ENCODE data around the gene PAX4.

PAX4 gene

DNA sequence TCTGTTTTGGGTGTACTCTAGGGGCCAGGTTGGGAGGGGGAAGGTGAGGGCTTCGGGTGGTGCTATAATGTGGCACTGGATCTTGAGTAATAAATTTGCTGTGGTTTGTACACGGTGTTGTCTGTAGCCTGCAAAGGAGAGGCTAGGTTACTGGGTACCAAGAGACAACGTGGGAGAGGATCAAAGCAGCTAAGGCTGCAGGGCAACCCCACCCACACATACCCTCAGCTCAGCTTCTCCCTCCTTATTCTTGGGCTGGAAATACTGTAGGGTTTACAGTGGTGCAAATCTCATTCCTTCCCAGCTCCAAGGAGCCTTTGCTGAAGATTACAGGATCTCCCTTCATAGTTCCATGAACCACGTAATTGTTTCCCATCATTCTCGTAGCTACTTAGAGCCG lies 26.4 kb downstream of the PAX4 start:
- Histone ChIP-seq H3K9ac (ENCODE audit: low read length) (no peak overlapping the region), H3K9me3 (ENCODE audit: control insufficient read depth, low read length) (no peaks in the 10 kb centered on the region), H3K4me1 (ENCODE audit: control insufficient read depth, insufficient read depth, low read length) (peaks cover 15% of the 10 kb centered on the region), H3K36me3 (ENCODE audit: control insufficient read depth, insufficient read depth, low read length) (no peaks in the 10 kb centered on the region), H3K27me3 (ENCODE audit: control insufficient read depth, insufficient read depth, low read length) (no peaks in the 10 kb centered on the region), H3K4me3 (ENCODE audit: low read length) (no peak overlapping the region)

DNA sequence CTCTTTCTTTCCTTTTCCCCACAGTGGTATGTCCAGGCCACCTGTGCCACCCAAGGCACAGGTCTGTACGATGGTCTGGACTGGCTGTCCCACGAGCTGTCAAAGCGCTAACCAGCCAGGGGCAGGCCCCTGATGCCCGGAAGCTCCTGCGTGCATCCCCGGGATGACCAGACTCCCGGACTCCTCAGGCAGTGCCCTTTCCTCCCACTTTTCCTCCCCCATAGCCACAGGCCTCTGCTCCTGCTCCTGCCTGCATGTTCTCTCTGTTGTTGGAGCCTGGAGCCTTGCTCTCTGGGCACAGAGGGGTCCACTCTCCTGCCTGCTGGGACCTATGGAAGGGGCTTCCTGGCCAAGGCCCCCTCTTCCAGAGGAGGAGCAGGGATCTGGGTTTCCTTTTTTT lies 26.8 kb downstream of the PAX4 start:
- Histone ChIP-seq H3K4me3 (ENCODE audit: low read length) (no peak overlapping the region), H3K36me3 (ENCODE audit: control insufficient read depth, insufficient read depth, low read length) (no peaks in the 10 kb centered on the region), H3K9me3 (ENCODE audit: control insufficient read depth, low read length) (no peaks in the 10 kb centered on the region), H3K27me3 (ENCODE audit: control insufficient read depth, insufficient read depth, low read length) (no peaks in the 10 kb centered on the region), H3K4me1 (ENCODE audit: control insufficient read depth, insufficient read depth, low read length) (peaks cover 15% of the 10 kb centered on the region), H3K9ac (ENCODE audit: low read length) (no peak overlapping the region)

DNA sequence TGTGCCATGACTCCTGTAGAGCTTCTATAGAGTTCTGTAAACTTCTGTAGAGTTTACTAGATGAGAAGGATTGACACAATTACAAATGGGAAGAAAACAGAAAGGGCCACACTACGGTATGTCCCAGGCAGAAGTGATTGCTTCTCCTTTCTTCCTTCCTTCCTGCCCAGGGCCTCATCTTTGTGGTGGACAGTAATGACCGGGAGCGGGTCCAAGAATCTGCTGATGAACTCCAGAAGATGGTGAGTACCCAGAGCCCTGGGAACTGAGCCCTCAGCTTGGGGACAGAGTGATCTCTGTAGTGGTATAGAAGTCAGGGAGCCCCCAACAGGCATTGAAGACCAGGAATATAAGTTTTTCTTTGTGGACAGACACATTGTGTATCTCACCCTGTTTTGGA lies 28.0 kb downstream of the PAX4 start:
- no peak overlapping the region for H3K4me3 ChIP-seq (ENCODE audit: low read length)
- no peaks in the 10 kb centered on the region for H3K36me3 ChIP-seq (ENCODE audit: control insufficient read depth, insufficient read depth, low read length)
- no peaks in the 10 kb centered on the region for H3K27me3 ChIP-seq (ENCODE audit: control insufficient read depth, insufficient read depth, low read length)
- H3K9ac ChIP-seq (ENCODE audit: low read length): no peak overlapping the region
- H3K9me3 ChIP-seq (ENCODE audit: control insufficient read depth, low read length): no peaks in the 10 kb centered on the region
- H3K4me1 ChIP-seq (ENCODE audit: control insufficient read depth, insufficient read depth, low read length): peaks cover 15% of the 10 kb centered on the region

DNA sequence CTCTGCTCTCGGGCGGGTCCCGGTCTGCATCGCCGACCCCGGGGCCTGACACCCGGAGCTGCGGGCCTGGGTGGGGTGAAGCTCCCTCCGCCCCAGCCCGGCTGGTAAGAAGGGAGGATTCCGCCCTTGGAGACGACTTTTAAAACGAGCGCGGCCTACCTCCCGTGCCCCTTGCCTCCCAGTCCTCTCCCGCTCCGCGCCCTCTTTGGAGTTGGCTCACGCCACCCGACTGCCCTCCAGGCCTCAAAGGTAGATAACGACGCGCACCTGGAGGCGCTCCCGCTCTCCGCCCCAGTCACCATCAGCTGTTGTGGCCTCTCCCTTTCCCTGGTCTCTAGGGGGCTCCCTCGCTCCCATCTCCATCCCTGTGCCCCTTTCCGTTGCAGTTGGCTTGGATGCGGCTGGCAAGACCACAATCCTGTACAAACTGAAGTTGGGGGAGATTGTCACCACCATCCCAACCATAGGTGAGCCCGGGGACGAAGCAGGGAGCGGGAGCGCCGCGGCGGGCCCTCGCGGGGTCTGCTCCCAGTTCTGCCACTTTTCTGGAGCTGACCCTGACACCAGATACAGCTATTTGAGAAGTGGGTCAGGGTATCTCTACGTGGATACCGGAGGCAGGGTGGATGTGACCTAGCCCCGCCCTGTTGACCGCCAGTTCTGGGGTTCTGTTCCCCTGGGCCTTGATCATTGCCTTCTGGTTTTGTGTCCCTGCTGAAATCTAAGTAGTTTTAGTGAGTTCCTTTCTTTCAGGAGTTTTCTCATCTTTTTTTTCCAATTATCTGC lies 29.1 kb downstream of the PAX4 start:
- Histone ChIP-seq H3K27me3 (ENCODE audit: control insufficient read depth, insufficient read depth, low read length) (no peaks in the 10 kb centered on the region), H3K9ac (ENCODE audit: low read length) (peak overlapping the region; percentile 91), H3K4me3 (ENCODE audit: low read length) (peak overlapping the region; percentile 86), H3K36me3 (ENCODE audit: control insufficient read depth, insufficient read depth, low read length) (no peaks in the 10 kb centered on the region), H3K9me3 (ENCODE audit: control insufficient read depth, low read length) (no peaks in the 10 kb centered on the region), H3K4me1 (ENCODE audit: control insufficient read depth, insufficient read depth, low read length) (peaks cover 20% of the 10 kb centered on the region)

DNA sequence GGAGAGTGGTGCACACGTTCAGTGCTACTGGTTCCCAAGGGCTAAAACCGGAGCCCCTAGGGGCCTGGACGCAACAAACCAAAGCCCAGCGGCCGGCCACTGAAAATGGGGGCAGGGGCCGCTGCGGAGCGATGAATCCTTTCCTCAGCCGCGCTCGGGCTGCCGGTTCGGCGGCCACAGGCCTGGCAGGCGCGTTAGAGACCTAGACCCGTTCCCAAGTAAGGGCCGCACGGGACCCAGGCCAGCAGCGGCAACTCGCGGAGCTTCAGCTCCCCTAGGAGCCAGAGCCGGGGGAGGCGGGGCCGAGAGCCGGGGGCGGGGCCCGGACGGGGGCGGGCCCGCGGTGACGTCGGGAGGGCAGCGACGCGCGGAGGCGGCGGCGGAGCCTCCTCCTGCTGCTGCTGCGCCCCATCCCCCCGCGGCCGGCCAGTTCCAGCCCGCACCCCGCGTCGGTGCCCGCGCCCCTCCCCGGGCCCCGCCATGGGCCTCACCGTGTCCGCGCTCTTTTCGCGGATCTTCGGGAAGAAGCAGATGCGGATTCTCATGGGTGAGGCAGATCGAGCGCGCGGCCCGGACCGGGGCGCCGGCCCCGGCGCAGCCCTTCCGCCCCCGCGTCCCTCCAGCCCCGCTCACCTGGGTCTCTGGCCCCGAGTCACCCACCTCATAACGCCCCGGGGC lies 29.8 kb downstream of the PAX4 start, which contains the start of gene ARF5:
TSS of gene ARF5 (plus strand) at position 393 of the 678 bp plus-strand sequence. CDS start at position 481, 88 bp downstream.
- Histone ChIP-seq H3K36me3 (ENCODE audit: control insufficient read depth, insufficient read depth, low read length) (no peaks in the 10 kb centered on the region), H3K9ac (ENCODE audit: low read length) (peak within 1 kb of the TSS; percentile 91), H3K4me3 (ENCODE audit: low read length) (peak within 1 kb of the TSS; percentile 86), H3K27me3 (ENCODE audit: control insufficient read depth, insufficient read depth, low read length) (no peaks in the 10 kb centered on the region), H3K9me3 (ENCODE audit: control insufficient read depth, low read length) (no peaks in the 10 kb centered on the region), H3K4me1 (ENCODE audit: control insufficient read depth, insufficient read depth, low read length) (peaks cover 28% of the 10 kb centered on the region)

DNA sequence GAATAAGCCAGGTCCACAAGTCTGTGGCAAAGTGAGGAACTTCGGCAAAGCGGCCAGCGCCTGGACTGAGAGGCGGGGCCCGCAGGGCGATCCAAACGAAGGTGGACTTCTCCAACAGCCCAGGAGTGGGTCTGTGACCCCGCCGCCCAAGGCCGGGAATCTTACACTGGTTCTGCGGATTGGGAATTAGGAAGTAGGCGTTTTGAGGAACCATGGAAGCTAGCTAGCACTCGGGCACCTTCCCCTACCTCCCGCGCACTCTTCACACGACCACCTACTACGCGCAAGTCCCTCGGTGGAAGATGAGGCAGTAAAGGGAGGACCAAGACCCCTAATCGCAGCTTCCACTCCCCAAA lies 30.3 kb downstream of the PAX4 start:
- peaks cover 31% of the 10 kb centered on the region for H3K4me1 ChIP-seq (ENCODE audit: control insufficient read depth, insufficient read depth, low read length)
- H3K9me3 ChIP-seq (ENCODE audit: control insufficient read depth, low read length): no peaks in the 10 kb centered on the region
- no peaks in the 10 kb centered on the region for H3K36me3 ChIP-seq (ENCODE audit: control insufficient read depth, insufficient read depth, low read length)
- H3K9ac ChIP-seq (ENCODE audit: low read length): peak overlapping the region; percentile 85
- peak overlapping the region; percentile 56 for H3K4me3 ChIP-seq (ENCODE audit: low read length)
- H3K27me3 ChIP-seq (ENCODE audit: control insufficient read depth, insufficient read depth, low read length): no peaks in the 10 kb centered on the region

DNA sequence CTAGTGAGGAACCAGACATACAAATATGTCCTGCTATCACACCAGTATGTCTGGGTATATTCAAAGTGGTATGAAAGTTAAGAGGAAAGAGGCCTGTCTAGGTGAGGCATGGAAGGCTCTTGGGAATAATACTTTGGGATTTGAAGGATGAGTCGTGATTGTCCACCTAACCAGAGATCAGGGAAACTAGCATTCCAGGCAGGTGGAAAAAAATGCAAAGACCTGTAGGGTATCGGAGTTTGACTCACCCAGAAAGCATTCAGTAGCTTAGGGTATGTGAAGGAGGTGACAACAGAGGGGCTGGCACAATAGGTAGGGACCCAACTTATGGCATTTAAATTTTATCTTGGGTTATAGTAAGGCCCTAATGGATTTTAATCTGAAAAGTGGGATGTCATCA lies 31.6 kb downstream of the PAX4 start:
- Histone ChIP-seq H3K4me1 (ENCODE audit: control insufficient read depth, insufficient read depth, low read length) (peaks cover 37% of the 10 kb centered on the region), H3K9me3 (ENCODE audit: control insufficient read depth, low read length) (no peaks in the 10 kb centered on the region), H3K36me3 (ENCODE audit: control insufficient read depth, insufficient read depth, low read length) (no peaks in the 10 kb centered on the region), H3K4me3 (ENCODE audit: low read length) (no peak overlapping the region), H3K27me3 (ENCODE audit: control insufficient read depth, insufficient read depth, low read length) (no peaks in the 10 kb centered on the region), H3K9ac (ENCODE audit: low read length) (no peak overlapping the region)

DNA sequence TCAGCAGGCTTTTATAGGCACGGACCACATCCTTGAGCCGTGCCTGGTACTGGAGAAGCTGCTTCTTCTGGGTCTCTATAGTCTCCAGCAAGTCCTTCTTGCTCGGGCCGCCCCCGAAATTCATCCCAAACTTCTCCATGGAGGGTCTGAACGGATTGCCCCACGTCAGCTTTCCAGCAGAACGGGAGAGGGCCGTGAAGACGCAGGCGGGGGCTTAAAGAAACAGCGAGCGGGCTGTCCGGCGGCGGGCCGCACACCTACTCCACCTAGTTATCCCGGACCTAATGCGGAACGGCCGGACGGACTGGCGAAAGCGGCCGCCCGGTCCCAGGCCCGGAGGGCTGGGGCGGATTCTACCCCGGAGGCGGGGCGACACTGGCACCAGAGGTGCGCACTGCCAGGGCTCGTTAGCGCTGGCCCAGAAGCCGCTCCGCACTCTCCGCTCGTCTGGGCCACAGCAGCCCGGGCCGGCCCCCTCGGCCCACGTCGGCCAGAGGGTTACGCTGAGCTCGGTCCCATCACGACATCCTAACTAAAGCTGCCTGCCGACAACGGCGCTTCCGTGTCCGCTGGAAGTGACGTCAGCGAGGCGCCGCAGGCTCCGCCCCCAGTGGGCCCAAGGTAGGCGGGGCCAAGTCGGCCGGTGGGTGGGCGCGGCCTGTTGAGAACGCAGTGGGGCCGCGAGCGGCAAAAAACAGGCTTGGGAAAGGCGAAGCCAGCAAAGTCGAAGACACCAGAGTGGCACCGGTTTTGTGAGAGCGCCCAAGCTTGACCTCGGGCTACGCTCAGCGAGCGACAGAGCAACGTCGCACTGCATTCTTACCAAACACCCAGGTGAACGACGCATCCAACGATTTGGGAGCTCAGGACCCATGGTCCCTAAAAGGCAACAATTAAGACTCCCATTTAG lies 32.6 kb downstream of the PAX4 start, which contains the start of gene GCC1:
TSS of gene GCC1 (minus strand) at position 553 of the 910 bp plus-strand sequence. CDS start at position 139, 414 bp downstream.
- no peaks in the 10 kb centered on the region for H3K36me3 ChIP-seq (ENCODE audit: control insufficient read depth, insufficient read depth, low read length)
- H3K4me1 ChIP-seq (ENCODE audit: control insufficient read depth, insufficient read depth, low read length): peaks cover 37% of the 10 kb centered on the region

DNA sequence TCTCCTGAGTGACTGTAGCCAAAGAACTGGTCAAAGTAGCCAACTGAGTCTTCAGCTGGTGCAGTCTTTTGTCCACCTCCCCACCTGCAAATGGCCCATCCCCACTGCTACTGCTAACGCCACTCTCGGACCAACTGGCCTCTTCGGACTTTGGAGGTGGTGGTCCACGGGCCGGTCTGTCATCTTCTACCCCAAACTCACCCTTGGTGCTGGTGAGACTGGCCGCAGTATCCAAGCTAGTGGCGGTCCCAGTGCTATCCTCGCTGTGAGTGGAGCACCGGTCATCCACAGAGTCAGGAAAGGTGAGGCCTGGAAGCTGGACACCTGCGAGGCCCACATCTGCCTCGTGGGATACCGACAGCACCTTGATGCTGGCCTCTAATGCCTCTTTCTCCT lies 33.3 kb downstream of the PAX4 start:
- peak overlapping the region; percentile 85 for H3K4me3 ChIP-seq (ENCODE audit: low read length)
- H3K9ac ChIP-seq (ENCODE audit: low read length): peak overlapping the region; percentile 88
- H3K27me3 ChIP-seq (ENCODE audit: control insufficient read depth, insufficient read depth, low read length): no peaks in the 10 kb centered on the region
- no peaks in the 10 kb centered on the region for H3K9me3 ChIP-seq (ENCODE audit: control insufficient read depth, low read length)
- H3K4me1 ChIP-seq (ENCODE audit: control insufficient read depth, insufficient read depth, low read length): peaks cover 37% of the 10 kb centered on the region
- no peaks in the 10 kb centered on the region for H3K36me3 ChIP-seq (ENCODE audit: control insufficient read depth, insufficient read depth, low read length)

More for the DNA sequence above, 32.6 kb downstream of the PAX4 start, which contains the start of gene GCC1:
- H3K9me3 ChIP-seq (ENCODE audit: control insufficient read depth, low read length): no peaks in the 10 kb centered on the region
- peak within 1 kb of the TSS; percentile 88 for H3K9ac ChIP-seq (ENCODE audit: low read length)
- peak within 1 kb of the TSS; percentile 85 for H3K4me3 ChIP-seq (ENCODE audit: low read length)
- no peaks in the 10 kb centered on the region for H3K27me3 ChIP-seq (ENCODE audit: control insufficient read depth, insufficient read depth, low read length)

DNA sequence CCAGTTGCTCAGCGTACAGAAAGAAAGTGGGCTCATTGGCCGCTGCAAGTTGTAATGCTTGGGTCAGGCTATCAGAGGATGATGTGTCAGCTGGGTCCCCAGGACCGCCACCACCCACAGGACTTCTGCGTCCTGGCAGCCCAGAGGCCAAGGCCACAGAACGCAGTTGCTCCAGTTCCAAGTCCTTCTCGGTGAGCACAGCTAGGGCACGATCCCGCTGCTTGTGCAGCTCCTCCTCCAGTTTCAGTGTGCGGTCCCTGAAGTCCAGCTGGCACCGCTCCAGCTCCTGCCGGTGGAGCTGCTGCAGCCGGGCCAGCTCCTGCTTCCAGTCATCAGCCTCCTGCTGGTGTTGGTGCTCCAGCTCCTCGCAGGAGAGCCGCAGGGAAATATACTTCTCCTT lies 35.6 kb downstream of the PAX4 start:
- Histone ChIP-seq H3K36me3 (ENCODE audit: control insufficient read depth, insufficient read depth, low read length) (peaks cover 4% of the 10 kb centered on the region), H3K4me1 (ENCODE audit: control insufficient read depth, insufficient read depth, low read length) (peaks cover 23% of the 10 kb centered on the region), H3K9ac (ENCODE audit: low read length) (no peak overlapping the region), H3K9me3 (ENCODE audit: control insufficient read depth, low read length) (no peaks in the 10 kb centered on the region), H3K4me3 (ENCODE audit: low read length) (no peak overlapping the region), H3K27me3 (ENCODE audit: control insufficient read depth, insufficient read depth, low read length) (no peaks in the 10 kb centered on the region)

DNA sequence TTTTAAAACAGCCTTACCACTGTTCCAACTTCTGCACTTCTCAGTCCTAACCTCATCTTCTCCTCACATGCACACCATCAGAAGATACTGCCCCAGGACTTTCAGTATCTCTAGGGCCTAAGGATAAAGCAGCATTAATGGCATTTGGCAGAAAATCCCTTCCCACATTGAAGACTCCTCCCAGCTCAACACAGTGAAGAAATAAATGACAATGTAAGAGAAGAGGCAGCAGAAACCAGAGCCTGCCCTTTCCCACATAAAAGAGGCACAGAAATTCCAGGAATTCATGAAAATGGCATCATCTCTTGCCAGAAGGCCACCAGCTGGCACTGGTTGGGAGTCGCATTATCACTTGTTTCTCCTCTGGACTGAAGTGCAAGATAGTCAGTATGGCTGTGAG lies 36.2 kb downstream of the PAX4 start:
- Histone ChIP-seq H3K36me3 (ENCODE audit: control insufficient read depth, insufficient read depth, low read length) (peaks cover 4% of the 10 kb centered on the region), H3K9ac (ENCODE audit: low read length) (no peak overlapping the region), H3K4me1 (ENCODE audit: control insufficient read depth, insufficient read depth, low read length) (peaks cover 22% of the 10 kb centered on the region), H3K9me3 (ENCODE audit: control insufficient read depth, low read length) (no peaks in the 10 kb centered on the region), H3K4me3 (ENCODE audit: low read length) (no peak overlapping the region), H3K27me3 (ENCODE audit: control insufficient read depth, insufficient read depth, low read length) (no peaks in the 10 kb centered on the region)
